ENCODE measurements around the gene PLCG2. TPM values are rescaled to one million over a fixed set of nuclear protein-coding genes. Genes with fewer than 3 reads are reported as not detected.

PLCG2 gene
- total and polyA plus RNA-seq, 3 donors from 2014 or later, result 6.8 to 11.3 (median 8.0) TPM

DNA sequence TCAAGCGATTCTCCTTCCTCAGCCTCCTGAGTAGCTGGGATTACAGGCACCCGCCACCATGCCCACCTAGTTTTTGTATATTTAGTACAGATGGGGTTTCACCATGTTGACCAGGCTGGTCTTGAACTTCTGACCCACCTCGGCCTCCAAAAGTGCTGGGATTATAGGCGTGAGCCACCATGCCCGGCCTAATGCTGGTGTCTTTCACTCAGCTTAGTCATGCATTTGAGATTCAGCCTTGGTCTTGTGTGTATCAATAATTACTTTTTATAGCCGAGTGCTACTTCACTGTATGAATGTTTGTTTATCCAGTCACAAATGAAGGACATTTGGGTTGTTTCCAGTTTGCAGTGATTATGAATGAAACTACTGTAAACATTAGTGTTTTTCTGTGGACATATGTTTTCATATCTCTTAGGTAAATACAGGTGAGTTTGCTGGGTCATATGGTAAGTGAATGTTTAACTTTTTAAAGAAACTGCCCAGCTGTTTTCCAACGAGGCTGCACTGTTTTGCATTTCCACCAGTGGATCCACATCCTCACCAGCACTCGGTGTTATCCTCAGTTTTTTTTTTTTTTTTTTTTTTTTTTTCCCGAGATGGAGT is 11.0 kb upstream of the PLCG2 start:
- 84 to 89% methylated on average over 9 of the region's 9 CpGs for WGBS, 2 donors
- TF ChIP-seq POLR2A (IDR thresholded peaks at IDR 0.05), result no peak
- TF ChIP-seq CTCF (IDR thresholded peaks at IDR 0.05), result no peak
- no peaks in the 10 kb centered on the region for H3K9me3 ChIP-seq

GRCh38 chr16:81770008-81770407 is 9.1 kb upstream of the PLCG2 start:
- H3K4me3 ChIP-seq, result no peak overlapping the region
- no peaks in the 10 kb centered on the region for H3K9me3 ChIP-seq
- WGBS, 2 donors, result 79 to 88% methylated on average over 7 of the region's 7 CpGs
- no peaks in the 10 kb centered on the region for H3K27me3 ChIP-seq
- DNase-seq, result no peak
- intact Hi-C loops (cut with DNase I; ENCODE audit: low total_unique reads), result no loop called here
- H3K4me1 ChIP-seq, result no peaks in the 10 kb centered on the region
- no peak for TF ChIP-seq CTCF (IDR thresholded peaks at IDR 0.05)
- TF ChIP-seq POLR2A (IDR thresholded peaks at IDR 0.05), result no peak
- no peak overlapping the region for H3K27ac ChIP-seq
- no peaks in the 10 kb centered on the region for H3K36me3 ChIP-seq (ENCODE audit: low read depth, missing control alignments)

More for the DNA sequence above, 11.0 kb upstream of the PLCG2 start:
- no peak overlapping the region for H3K4me3 ChIP-seq
- DNase-seq, result no peak
- H3K4me1 ChIP-seq, result no peaks in the 10 kb centered on the region
- intact Hi-C loops (cut with DNase I; ENCODE audit: low total_unique reads), result no loop called here
- H3K36me3 ChIP-seq (ENCODE audit: low read depth, missing control alignments), result no peaks in the 10 kb centered on the region
- no peak overlapping the region for H3K27ac ChIP-seq
- H3K27me3 ChIP-seq, result no peaks in the 10 kb centered on the region

DNA sequence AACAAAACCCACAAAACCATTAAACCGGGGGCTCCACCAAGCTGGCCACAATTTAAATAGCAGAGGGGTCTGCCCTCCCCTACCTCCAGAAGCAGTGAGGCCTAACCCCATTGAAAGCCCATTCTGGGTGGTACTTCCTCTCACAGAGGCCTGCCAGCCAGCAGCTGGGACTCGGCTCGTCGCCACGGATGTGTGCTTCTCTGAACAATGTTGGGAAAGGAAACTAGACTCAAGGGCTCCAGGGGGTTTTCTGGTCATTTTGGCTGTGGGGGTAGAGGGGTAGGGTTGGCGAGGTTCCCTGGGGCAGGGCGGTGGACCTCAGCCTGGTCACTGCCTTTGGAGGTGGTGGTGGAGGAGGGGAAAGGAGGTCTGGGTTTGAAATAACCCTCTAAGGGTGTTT is 4.7 kb upstream of the PLCG2 start:
- no peak for DNase-seq
- Histone ChIP-seq H3K4me3 (no peak overlapping the region), H3K27me3 (no peaks in the 10 kb centered on the region), H3K27ac (no peak overlapping the region), H3K4me1 (no peaks in the 10 kb centered on the region), H3K36me3 (ENCODE audit: low read depth, missing control alignments) (no peaks in the 10 kb centered on the region), H3K9me3 (no peaks in the 10 kb centered on the region)
- WGBS, 2 donors, result 75 to 78% methylated on average over 7 of the region's 7 CpGs
- TF ChIP-seq POLR2A (IDR thresholded peaks at IDR 0.05), result no peak
- intact Hi-C loops (cut with DNase I; ENCODE audit: low total_unique reads), result no loop called here

GRCh38 chr16:81775570-81775969 is 3.5 kb upstream of the PLCG2 start:
- H3K4me3 ChIP-seq, result no peak overlapping the region
- H3K9me3 ChIP-seq, result no peaks in the 10 kb centered on the region

GRCh38 chr16:81778231-81778630 is 860 bp upstream of the PLCG2 start:
- no peak overlapping the region for H3K27ac ChIP-seq
- no peak overlapping the region for H3K4me3 ChIP-seq
- no peaks in the 10 kb centered on the region for H3K9me3 ChIP-seq
- H3K36me3 ChIP-seq (ENCODE audit: low read depth, missing control alignments), result no peaks in the 10 kb centered on the region
- no peak for DNase-seq
- no peaks in the 10 kb centered on the region for H3K4me1 ChIP-seq
- H3K27me3 ChIP-seq, result no peaks in the 10 kb centered on the region
- TF ChIP-seq POLR2A (IDR thresholded peaks at IDR 0.05) (no peak), CTCF (IDR thresholded peaks at IDR 0.05) (no peak)
- WGBS, 2 donors, result 58 to 63% methylated on average over 6 of the region's 6 CpGs
- intact Hi-C loops (cut with DNase I; ENCODE audit: low total_unique reads), result no loop called here

More at GRCh38 chr16:81775570-81775969, 3.5 kb upstream of the PLCG2 start:
- TF ChIP-seq POLR2A (IDR thresholded peaks at IDR 0.05) (no peak), CTCF (IDR thresholded peaks at IDR 0.05) (no peak)
- intact Hi-C loops (cut with DNase I; ENCODE audit: low total_unique reads), result no loop called here
- Histone ChIP-seq H3K36me3 (ENCODE audit: low read depth, missing control alignments) (no peaks in the 10 kb centered on the region), H3K27me3 (no peaks in the 10 kb centered on the region), H3K4me1 (no peaks in the 10 kb centered on the region), H3K27ac (no peak overlapping the region)
- DNase-seq, result no peak
